Esophagus (tissue), 2 donors: ENCODE data around the gene PLEKHA5. TPM values are rescaled to one million over a fixed set of nuclear protein-coding genes. Genes with fewer than 3 reads are reported as not detected.

Experiments used
- H3K27ac ChIP-seq, 2 donors: one replicate each; pipeline ENCODE4 v1.5.1; 2013; ENCODE audit warnings: low read depth in 2 of 2, mild to moderate bottlenecking in 2 of 2, inconsistent platforms in 1 of 2, low read length in 1 of 2, moderate library complexity in 1 of 2
- H3K27me3 ChIP-seq, 2 donors: one replicate each; pipeline ENCODE4 v1.6.1; 2013; ENCODE audit warnings: low read length in 2 of 2, control low read depth in 1 of 2, mild to moderate bottlenecking in 1 of 2; ENCODE audit not compliant: insufficient read depth in 2 of 2, control insufficient read depth in 1 of 2
- H3K36me3 ChIP-seq, 2 donors: one replicate each; pipeline ENCODE4 v1.6.1; 2013; ENCODE audit warnings: low read length in 1 of 2; ENCODE audit not compliant: control insufficient read depth in 2 of 2, insufficient read depth in 2 of 2
- H3K4me1 ChIP-seq, 2 donors: one replicate each; pipeline ENCODE4 v1.6.1; 2013; ENCODE audit warnings: low read length in 1 of 2; ENCODE audit not compliant: control insufficient read depth in 2 of 2, insufficient read depth in 2 of 2
- H3K4me3 ChIP-seq, 2 donors: one replicate each; pipeline ENCODE4 v1.5.1; 2013; ENCODE audit warnings: low read length in 2 of 2, mild to moderate bottlenecking in 2 of 2, low read depth in 1 of 2, moderate library complexity in 1 of 2
- H3K9me3 ChIP-seq, 2 donors: one replicate each; pipeline ENCODE4 v1.6.1; 2013; ENCODE audit warnings: mild to moderate bottlenecking in 2 of 2, low read depth in 1 of 2, low read length in 1 of 2, moderate library complexity in 1 of 2; ENCODE audit not compliant: control insufficient read depth in 2 of 2, insufficient read depth in 1 of 2
- WGBS, 2 donors: extraction: QIAGEN DNeasy Blood & Tissue Kit; methylation state at CpG; one replicate each; pipeline ENCODE4 v1.1.7; 2013; 5-methylcytosine and 5-hydroxymethylcytosine counted together
- polyA plus RNA-seq, 2 donors: library from polyadenylated mRNA; stranded (reverse); fragments of 200-250 nt; gene quantifications; one replicate each; pipeline ENCODE4 v1.2.3, GENCODE V29; 2013
- donor health status: healthy with polysubstance abuse.
- donor health status: Bipolar disorder and iron deficiency.

PLEKHA5 gene
- polyA plus RNA-seq, 2 donors, result 17.6 to 27.8 TPM

GRCh38 chr12:19242581-19242980 lies 113.0 kb downstream of the PLEKHA5 start:
- Histone ChIP-seq H3K4me1 (no peaks in the 10 kb centered on the region), H3K4me3 (no peak overlapping the region), H3K27ac (no peak overlapping the region), H3K36me3 (no peaks in the 10 kb centered on the region), H3K9me3 (no peaks in the 10 kb centered on the region), H3K27me3 (no peaks in the 10 kb centered on the region)

DNA sequence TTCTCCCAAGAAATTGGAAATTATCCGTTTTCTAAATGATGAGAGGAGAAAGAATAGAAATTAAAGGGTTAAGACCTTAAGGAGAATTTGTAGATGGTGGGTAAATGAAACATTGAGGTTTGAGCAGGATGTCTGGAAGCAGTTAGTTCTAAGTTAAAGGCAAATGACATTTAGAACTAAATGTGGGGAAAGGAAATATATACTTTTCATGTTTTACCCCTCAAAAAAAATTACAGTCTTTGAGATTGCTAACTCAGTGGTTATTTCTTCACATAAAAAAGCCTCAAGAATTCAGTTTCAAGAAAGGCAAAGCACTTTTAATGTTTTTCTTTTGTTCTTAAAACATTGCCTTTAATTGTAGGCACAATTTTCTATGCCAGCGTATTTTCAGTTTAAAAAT lies 114.0 kb downstream of the PLEKHA5 start:
- Histone ChIP-seq H3K4me1 (no peaks in the 10 kb centered on the region), H3K9me3 (no peaks in the 10 kb centered on the region), H3K27ac (no peak overlapping the region), H3K4me3 (no peak overlapping the region), H3K36me3 (no peaks in the 10 kb centered on the region), H3K27me3 (no peaks in the 10 kb centered on the region)
- WGBS, 2 donors, result 78 to 88% methylated on average over 2 of the region's 2 CpGs

GRCh38 chr12:19244312-19244711 lies 114.8 kb downstream of the PLEKHA5 start:
- Histone ChIP-seq H3K4me1 (no peaks in the 10 kb centered on the region), H3K27me3 (no peaks in the 10 kb centered on the region), H3K36me3 (no peaks in the 10 kb centered on the region), H3K9me3 (no peaks in the 10 kb centered on the region), H3K4me3 (no peak overlapping the region), H3K27ac (no peak overlapping the region)

DNA sequence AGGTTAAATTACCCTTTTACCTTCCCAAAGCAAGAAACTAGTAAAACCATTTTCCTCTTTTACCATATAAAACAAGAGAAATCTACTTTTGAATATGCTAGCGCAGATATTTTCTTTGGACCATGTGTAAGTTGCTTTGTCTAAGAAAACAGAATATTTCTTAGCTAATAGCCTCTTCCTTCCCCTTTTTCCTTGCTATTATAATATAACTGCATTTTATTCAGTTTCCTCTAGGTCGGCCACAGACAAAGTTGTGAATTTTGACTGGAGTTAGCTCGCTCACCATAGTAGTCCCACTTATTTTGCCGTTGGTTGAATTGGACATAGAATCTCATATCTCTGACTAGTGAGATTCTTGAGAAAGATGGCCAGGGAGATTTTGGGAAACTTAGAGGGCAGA lies 115.6 kb downstream of the PLEKHA5 start:
- no peaks in the 10 kb centered on the region for H3K36me3 ChIP-seq
- H3K9me3 ChIP-seq, result no peaks in the 10 kb centered on the region
- no peaks in the 10 kb centered on the region for H3K4me1 ChIP-seq
- H3K4me3 ChIP-seq, result no peak overlapping the region
- H3K27ac ChIP-seq, result no peak overlapping the region
- no peaks in the 10 kb centered on the region for H3K27me3 ChIP-seq
- 92 to 93% methylated on average over 4 of the region's 4 CpGs for WGBS, 2 donors

- Histone ChIP-seq H3K36me3 (no peaks in the 10 kb centered on the region), H3K4me1 (no peaks in the 10 kb centered on the region), H3K9me3 (no peaks in the 10 kb centered on the region), H3K27ac (no peak overlapping the region), H3K27me3 (no peaks in the 10 kb centered on the region), H3K4me3 (no peak overlapping the region)
- WGBS, 2 donors, result 88 to 90% methylated on average over 7 of the region's 7 CpGs
Observed at GRCh38 chr12:19245666-19246065, 116.1 kb downstream of the PLEKHA5 start.

- no peak overlapping the region for H3K27ac ChIP-seq
- no peaks in the 10 kb centered on the region for H3K4me1 ChIP-seq
- no peaks in the 10 kb centered on the region for H3K36me3 ChIP-seq
- no peak overlapping the region for H3K4me3 ChIP-seq
- no peaks in the 10 kb centered on the region for H3K9me3 ChIP-seq
- 81 to 86% methylated on average over 4 of the region's 4 CpGs for WGBS, 2 donors
- no peaks in the 10 kb centered on the region for H3K27me3 ChIP-seq
Observed at GRCh38 chr12:19246933-19247332, 117.4 kb downstream of the PLEKHA5 start.

- Histone ChIP-seq H3K36me3 (no peaks in the 10 kb centered on the region), H3K27ac (no peak overlapping the region), H3K4me3 (no peak overlapping the region), H3K4me1 (no peaks in the 10 kb centered on the region), H3K9me3 (no peaks in the 10 kb centered on the region), H3K27me3 (no peaks in the 10 kb centered on the region)
- WGBS, 2 donors, result 66 to 86% methylated on average over 3 of the region's 3 CpGs
Observed at GRCh38 chr12:19248929-19249602, 119.5 kb downstream of the PLEKHA5 start.

GRCh38 chr12:19251481-19252132 lies 122.1 kb downstream of the PLEKHA5 start:
- Histone ChIP-seq H3K27me3 (no peaks in the 10 kb centered on the region), H3K4me3 (no peak overlapping the region), H3K9me3 (no peaks in the 10 kb centered on the region), H3K27ac (no peak overlapping the region), H3K4me1 (no peaks in the 10 kb centered on the region), H3K36me3 (no peaks in the 10 kb centered on the region)
- 49 to 60% methylated on average over 3 of the region's 3 CpGs for WGBS, 2 donors

DNA sequence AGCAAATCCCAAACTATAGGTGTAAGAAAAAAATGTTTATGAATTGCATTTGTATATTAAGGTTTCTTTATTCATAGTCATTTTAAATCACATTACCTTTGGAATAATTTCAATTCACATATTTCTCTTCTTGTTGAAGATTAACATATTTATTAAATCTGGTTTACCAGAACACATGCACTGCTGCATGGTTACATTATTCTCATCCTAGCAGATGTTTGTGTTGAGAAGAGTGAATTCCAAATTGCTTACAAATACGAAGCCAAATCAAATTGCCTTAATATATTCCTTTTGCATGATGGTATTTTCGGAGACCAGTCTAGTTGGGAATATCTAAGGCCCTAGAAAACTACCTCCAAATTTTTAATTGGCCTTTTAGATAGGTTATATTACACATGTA lies 130.6 kb downstream of the PLEKHA5 start:
- 89 to 90% methylated on average over 2 of the region's 2 CpGs for WGBS, 2 donors
- Histone ChIP-seq H3K27ac (no peak overlapping the region), H3K9me3 (no peaks in the 10 kb centered on the region), H3K4me1 (no peaks in the 10 kb centered on the region), H3K27me3 (no peaks in the 10 kb centered on the region), H3K4me3 (no peak overlapping the region), H3K36me3 (no peaks in the 10 kb centered on the region)

- WGBS, 2 donors, result 90 to 95% methylated on average over 4 of the region's 4 CpGs
- H3K4me1 ChIP-seq, result no peaks in the 10 kb centered on the region
- no peak overlapping the region for H3K4me3 ChIP-seq
- no peaks in the 10 kb centered on the region for H3K9me3 ChIP-seq
- H3K27me3 ChIP-seq, result no peaks in the 10 kb centered on the region
- no peak overlapping the region for H3K27ac ChIP-seq
- H3K36me3 ChIP-seq, result no peaks in the 10 kb centered on the region
Observed at GRCh38 chr12:19261773-19262172, 132.2 kb downstream of the PLEKHA5 start.
